Dedifferentiated amniotic fluid mesenchymal stem cell (primary cell): ENCODE data around the gene CCT6B.
"Not testable (repeated sequence)": the region's sequence is repeated elsewhere in the genome, so short reads cannot be mapped to it uniquely, and the experiment has no call there.

Experiments used
- DNase-seq: peaks from one replicate; pipeline ENCODE4 v3.0.0-alpha.2; 2016; ENCODE audit errors: extremely low spot score

The CCT6B gene

GRCh38 chr17:34961093-34961911 lies at the start of gene CCT6B, which contains the start of gene ZNF830:
TSS of gene CCT6B (minus strand) at chr17:34961460. CDS start at chr17:34961393, 67 bp downstream.
TSS of gene ZNF830 (plus strand) at chr17:34961540. CDS start at chr17:34961567, 27 bp downstream.
- peak; percentile 98 for DNase-seq

- DNase-seq, result no peak
Measured at GRCh38 chr17:35010093-35010492, 48.8 kb upstream of the CCT6B start.

DNA sequence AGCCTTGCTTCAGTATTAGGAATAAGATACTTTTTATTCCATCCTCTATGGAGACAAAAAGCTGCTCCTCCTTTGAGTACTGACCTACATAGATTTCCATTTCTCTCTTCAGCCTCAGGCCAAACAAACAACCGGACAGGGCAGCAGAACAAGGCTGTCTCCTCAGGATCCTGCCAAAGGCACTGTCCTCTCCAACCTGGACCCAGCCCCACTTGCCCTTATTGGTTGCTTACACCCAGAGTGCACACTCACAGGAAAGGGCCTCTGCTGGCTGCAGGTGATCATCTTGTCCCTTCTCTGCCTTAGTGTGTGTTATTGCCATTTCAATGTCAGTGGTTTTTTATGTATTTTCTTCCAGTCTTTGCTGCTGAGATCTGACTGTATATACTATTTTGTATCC lies 45.7 kb upstream of the CCT6B start:
- DNase-seq, result no peak

- DNase-seq, result no peak
Measured at GRCh38 chr17:35006345-35006744, 45.1 kb upstream of the CCT6B start.

- DNase-seq, result no peak
Measured at GRCh38 chr17:35003778-35004177, 42.5 kb upstream of the CCT6B start.

- no peak for DNase-seq
Measured at GRCh38 chr17:35002876-35003551, 41.8 kb upstream of the CCT6B start.

DNA sequence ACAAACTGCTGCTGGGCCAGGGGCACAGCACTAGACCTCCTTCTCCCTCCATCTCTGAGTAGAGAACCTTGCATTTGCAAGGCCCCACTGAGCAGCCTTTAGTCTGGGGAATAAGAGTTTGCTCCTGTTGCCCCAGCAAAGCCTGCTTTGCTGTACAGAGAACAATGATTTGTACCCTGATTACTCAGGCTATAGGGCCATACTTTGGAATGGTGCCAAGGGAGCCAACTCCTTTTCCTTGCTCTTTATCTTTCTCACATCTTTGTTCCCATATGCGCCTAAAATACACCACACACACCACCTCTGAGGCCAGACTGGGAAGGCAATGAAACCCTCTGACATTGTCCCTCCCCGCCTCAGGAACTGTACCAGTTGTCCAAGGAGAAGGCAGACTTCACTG lies 40.3 kb upstream of the CCT6B start:
- DNase-seq, result no peak

DNA sequence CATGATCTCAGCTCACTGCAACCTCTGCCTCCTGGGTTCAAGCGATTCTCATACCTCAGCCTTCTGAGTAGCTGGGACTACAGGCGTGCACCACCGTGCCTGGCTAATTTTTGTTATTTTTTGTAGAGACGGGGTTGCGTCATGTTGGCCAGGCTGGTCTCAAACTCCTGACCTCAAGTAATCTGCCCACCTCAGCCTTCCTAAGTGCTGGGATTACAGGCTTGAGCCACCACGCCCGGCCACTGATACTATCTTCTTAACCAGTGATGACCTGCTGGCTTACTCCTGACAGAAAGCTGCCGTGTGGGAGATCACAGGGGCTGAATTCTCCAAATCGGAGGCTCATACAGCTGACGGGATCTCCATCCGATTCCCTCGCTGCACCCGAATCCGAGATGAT lies 39.7 kb upstream of the CCT6B start:
- not testable (repeated sequence) for DNase-seq

GRCh38 chr17:34999456-34999855 lies 38.2 kb upstream of the CCT6B start:
- DNase-seq, result no peak

- no peak for DNase-seq
Measured at GRCh38 chr17:34998205-34998604, 36.9 kb upstream of the CCT6B start.

- peak; percentile 90 for DNase-seq
Measured at GRCh38 chr17:34997355-34997862, 36.1 kb upstream of the CCT6B start.

DNA sequence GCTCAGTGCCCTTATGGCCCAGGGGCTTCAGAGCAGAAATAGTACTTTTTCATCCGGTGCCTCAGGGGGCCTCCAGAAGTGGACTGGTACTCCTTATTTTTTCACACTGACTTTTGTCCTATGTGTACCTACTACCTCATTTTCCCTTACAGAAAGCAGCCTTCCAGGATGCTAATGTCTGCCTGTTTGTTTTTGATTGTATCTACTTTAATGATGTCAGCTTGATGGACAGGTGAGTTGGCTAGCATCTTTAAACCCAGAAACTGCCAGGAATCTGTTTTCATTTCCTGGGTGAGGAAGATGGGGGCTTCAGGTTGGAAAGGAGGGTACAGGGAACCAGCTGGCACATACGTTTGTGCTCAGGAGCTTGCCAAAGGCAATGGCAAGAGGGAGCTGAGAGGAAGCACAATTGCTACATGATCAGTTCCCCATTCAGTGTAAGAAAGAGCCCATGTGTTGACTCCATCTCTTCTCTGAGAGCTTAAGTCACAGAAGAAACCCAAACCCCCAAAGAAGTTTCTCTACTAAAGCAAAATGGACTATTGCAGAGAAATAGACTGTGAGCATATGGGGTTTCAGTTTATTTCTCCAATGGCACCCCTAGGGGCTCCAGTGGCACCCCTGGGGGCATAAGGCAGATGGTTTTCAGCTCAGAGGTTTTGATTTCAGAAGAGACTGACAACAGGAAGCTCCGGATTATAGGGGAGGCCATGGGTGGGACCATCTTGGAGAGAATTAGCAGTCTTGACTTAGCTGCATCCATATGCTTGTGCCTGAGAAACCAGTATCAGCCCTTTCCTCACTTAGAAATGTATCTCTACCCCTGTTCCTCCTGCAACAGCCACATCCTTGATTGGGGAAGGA lies 35.4 kb upstream of the CCT6B start:
- no peak for DNase-seq

GRCh38 chr17:34993031-34993430 lies 31.8 kb upstream of the CCT6B start:
- DNase-seq, result no peak

- no peak for DNase-seq
Measured at GRCh38 chr17:34991606-34992005, 30.3 kb upstream of the CCT6B start.

DNA sequence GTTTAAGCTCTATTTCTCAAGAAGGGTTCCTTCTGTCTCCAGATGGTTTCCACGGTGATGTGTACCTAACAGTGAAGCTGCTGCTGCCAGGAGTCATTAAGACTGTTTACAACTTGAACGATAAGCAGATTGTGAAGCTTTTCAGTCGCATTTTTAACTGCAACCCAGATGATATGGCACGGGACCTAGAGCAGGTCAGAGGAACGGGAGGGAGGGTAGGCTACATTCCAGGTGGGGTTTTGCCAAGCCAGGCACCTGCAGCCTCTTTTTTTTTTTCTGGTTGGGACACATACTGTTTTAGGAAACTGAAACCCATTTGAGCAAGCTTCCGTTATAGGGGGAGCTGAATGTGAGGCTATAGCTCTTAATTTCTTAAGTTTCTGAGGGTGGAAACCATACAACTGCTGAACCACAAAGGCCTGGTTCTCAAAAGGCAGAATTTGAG lies 29.7 kb upstream of the CCT6B start:
- DNase-seq, result no peak

GRCh38 chr17:34989473-34989872 lies 28.2 kb upstream of the CCT6B start:
- no peak for DNase-seq

- DNase-seq, result no peak
Measured at GRCh38 chr17:34988644-34989043, 27.4 kb upstream of the CCT6B start.

GRCh38 chr17:34987232-34987631 lies 26.0 kb upstream of the CCT6B start:
- no peak for DNase-seq

DNA sequence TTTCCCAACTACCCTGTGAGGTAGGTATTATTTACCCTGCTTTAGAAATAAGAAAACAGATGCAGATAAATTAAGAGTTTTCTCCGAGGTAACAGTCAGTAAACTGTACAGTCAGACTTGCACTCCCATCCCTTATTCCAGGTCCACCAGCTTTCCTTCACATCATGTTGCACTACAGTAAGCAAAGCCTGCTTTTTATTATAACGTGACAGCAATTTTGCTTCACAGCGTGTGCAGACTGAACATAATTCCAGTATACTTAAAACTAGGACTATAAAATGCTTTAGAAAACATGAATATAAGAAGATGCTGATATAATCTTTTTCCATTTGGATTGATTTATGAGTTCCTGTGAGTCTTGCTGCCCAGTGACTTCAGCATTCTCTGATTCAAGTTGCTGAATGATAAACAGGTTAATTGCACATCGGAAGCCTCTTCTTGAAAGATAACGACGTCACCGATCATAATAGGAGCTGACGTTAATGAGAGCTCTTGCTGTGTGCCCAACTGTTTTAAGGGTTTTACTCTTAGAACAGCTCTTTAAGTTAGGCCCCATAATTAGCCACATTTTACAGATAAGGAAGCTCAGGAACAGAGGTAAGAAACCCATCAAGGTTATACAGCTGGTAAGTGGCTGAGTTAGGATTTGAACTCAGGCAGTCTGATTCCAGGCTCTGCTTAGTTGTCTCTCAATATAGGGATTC lies 20.4 kb upstream of the CCT6B start:
- DNase-seq, result no peak

- peak; percentile 76 for DNase-seq
Measured at GRCh38 chr17:34980681-34981537, 19.6 kb upstream of the CCT6B start.
